MM.1S (cell line): ENCODE measurements around the gene SYT2.

Experiments
- EZH2 ChIP-seq: fragments of 300-600 bp; sonication (generic); optimal IDR thresholded peaks from 2 replicates; pipeline ENCODE3; 2017; ENCODE audit warnings: low read depth, mild to moderate bottlenecking, antibody characterized with exemption, low read length, mixed read lengths
- EZH2phosphoT487 ChIP-seq: fragments of 300-600 bp; sonication (generic); IDR thresholded peaks from 2 replicates; pipeline ENCODE4 v1.6.1; 2018; ENCODE audit warnings: antibody characterized with exemption, low read length
- TF ChIP-seq, protein P1 (sequence below): fragments of 300-600 bp; sonication (generic); IDR thresholded peaks from 2 replicates; pipeline ENCODE4 v1.5.1; 2016; ENCODE audit warnings: antibody characterized with exemption, low read length, mixed read lengths

DNA sequence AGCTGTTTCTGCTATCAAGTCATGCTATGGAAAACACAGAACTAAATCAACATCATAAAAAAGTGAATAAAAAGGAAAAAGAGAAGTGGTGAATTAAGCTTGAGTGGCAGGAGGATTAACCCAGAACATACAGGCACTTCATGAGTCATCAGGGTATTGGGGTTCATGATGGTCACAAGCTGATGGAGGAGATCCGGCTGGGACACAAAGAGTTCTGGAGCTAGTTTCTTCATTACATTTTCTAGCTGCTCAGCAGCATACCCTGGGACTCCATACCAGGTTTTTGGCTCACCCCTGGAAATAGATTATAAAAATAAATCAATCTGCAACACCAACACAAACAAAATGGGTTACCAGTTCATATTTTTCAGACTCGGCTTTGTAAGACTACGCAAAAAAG is 42.5 kb upstream of the SYT2 start:
- TF ChIP-seq, protein P1, sequence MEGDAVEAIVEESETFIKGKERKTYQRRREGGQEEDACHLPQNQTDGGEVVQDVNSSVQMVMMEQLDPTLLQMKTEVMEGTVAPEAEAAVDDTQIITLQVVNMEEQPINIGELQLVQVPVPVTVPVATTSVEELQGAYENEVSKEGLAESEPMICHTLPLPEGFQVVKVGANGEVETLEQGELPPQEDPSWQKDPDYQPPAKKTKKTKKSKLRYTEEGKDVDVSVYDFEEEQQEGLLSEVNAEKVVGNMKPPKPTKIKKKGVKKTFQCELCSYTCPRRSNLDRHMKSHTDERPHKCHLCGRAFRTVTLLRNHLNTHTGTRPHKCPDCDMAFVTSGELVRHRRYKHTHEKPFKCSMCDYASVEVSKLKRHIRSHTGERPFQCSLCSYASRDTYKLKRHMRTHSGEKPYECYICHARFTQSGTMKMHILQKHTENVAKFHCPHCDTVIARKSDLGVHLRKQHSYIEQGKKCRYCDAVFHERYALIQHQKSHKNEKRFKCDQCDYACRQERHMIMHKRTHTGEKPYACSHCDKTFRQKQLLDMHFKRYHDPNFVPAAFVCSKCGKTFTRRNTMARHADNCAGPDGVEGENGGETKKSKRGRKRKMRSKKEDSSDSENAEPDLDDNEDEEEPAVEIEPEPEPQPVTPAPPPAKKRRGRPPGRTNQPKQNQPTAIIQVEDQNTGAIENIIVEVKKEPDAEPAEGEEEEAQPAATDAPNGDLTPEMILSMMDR: no peak
- no peak for TF ChIP-seq EZH2phosphoT487
- no peak for TF ChIP-seq EZH2
